HG03575 (cell line): ENCODE results near the gene LDHA.
"Not testable (repeated sequence)": the region's sequence is repeated elsewhere in the genome, so short reads cannot be mapped to it uniquely, and the experiment has no call there.

Experiments used
- ATAC-seq: cut with Tn5 transposase; IDR thresholded peaks from one replicate; pipeline ENCODE4 v1.9.1; 2021; ENCODE audit not compliant: unreplicated experiment, insufficient number of reproducible peaks, low FRiP score; ENCODE audit errors: extremely low read depth

LDHA gene

GRCh38 chr11:18392434-18393321 is 1.7 kb upstream of the LDHA start:
- ATAC-seq: no peak

- ATAC-seq: no peak
Observed at GRCh38 chr11:18393581-18394274, 635 bp upstream of the LDHA start.

- no peak for ATAC-seq
Observed at GRCh38 chr11:18394928-18395734, 768 bp downstream of the LDHA start.

- peak; percentile 32 for ATAC-seq
Observed at GRCh38 chr11:18395735-18396504, 1.6 kb downstream of the LDHA start.

- no peak for ATAC-seq
Observed at GRCh38 chr11:18397921-18398320, 3.6 kb downstream of the LDHA start.

GRCh38 chr11:18401077-18401476 is 6.7 kb downstream of the LDHA start:
- ATAC-seq: not testable (repeated sequence)

GRCh38 chr11:18404062-18404461 is 9.7 kb downstream of the LDHA start:
- ATAC-seq: no peak

- ATAC-seq: not testable (repeated sequence)
Observed at GRCh38 chr11:18407400-18407799, 13.0 kb downstream of the LDHA start.

- no peak for ATAC-seq
Observed at GRCh38 chr11:18408558-18409291, 14.4 kb downstream of the LDHA start.

GRCh38 chr11:18416459-18416858 is 22.1 kb downstream of the LDHA start:
- ATAC-seq: no peak

- no peak for ATAC-seq
Observed at GRCh38 chr11:18419040-18419439, 24.7 kb downstream of the LDHA start.

- no peak for ATAC-seq
Observed at GRCh38 chr11:18420067-18420466, 25.7 kb downstream of the LDHA start.

GRCh38 chr11:18427240-18427639 is 32.9 kb downstream of the LDHA start:
- no peak for ATAC-seq

- no peak for ATAC-seq
Observed at GRCh38 chr11:18429332-18429731, 35.0 kb downstream of the LDHA start.

- ATAC-seq: no peak
Observed at GRCh38 chr11:18438691-18439090, 44.3 kb downstream of the LDHA start.

- no peak for ATAC-seq
Observed at GRCh38 chr11:18449251-18449650, 54.9 kb downstream of the LDHA start.

- ATAC-seq: no peak
Observed at GRCh38 chr11:18452927-18453326, 58.6 kb downstream of the LDHA start.

- no peak for ATAC-seq
Observed at GRCh38 chr11:18455686-18456372, 61.5 kb downstream of the LDHA start, which contains the start of gene LDHAL6A. Gene LDHAL6A (plus strand): TSS chr11:18455856. CDS start chr11:18456681, 825 bp downstream.
